SK-N-DZ (cell line): ENCODE measurements around the gene GNMT.
A peak's percentile ranks its signal among the peaks of the same experiment; 100 is the strongest.
"Not testable (repeated sequence)": the region's sequence is repeated elsewhere in the genome, so short reads cannot be mapped to it uniquely, and the experiment has no call there.

ENCODE experiments used
- DNase-seq: peaks from one replicate; pipeline ENCODE4 v3.0.0-alpha.2; 2015; ENCODE audit warnings: low spot score

GNMT gene

GRCh38 chr6:42974919-42975505 is 14.5 kb downstream of the GNMT start:
- no peak for DNase-seq

DNA sequence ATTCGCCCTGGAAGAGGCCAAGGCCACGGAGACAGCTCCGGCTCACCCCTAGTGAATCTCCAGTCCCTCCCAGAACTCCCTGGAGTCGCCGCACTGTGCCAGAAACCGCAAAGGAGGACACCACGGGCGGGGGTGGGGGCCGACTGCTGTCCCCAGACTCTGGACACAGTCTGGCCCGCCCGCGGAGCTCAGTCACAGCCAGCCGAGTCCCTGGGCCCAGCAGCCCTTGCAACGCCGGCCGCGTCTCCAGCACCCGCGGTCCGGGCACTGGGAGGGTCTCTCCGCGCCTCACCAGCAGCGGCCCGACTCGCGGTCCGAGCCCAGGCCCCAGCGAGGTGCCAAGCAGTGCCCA is 17.9 kb downstream of the GNMT start:
- DNase-seq: no peak

DNA sequence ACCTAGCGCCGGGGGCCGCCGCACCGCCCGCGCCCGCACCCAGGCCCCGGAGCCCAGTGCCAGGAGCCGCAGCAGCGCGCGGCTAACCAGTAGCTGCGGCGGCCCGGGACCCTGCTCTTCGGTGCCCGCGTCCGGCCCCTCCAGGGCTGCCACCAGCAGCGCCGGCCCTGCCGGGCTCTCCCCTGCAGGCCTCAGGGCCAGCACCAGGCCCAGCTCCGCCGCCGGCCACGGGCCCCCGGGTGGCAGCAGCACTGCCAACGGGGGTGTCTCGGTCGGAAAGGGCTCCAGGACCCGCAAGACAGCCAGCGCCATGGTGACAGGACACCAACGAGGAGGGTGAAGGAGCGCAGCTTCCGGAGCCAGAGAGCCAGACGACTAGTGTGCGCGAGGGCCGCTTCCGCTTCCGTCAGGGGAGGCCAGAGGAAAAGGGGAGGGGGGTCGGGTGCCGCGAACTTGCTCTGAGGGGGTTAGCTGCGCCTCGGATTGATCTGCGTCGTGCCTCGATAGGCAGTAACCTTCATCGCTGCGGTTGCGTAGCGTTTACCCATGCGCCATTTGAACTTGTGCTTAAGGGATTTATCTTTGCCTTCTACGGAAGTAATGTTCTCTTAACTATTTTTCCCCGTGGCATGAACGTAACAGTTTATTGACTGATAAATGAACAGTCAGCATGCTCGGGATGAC is 18.4 kb downstream of the GNMT start, which contains the start of gene PEX6:
TSS of gene PEX6 (minus strand) at position 343 of the 684 bp plus-strand sequence. CDS start at position 312, 31 bp downstream.
- DNase-seq: peak; percentile 89

GRCh38 chr6:42979523-42980177 is 19.1 kb downstream of the GNMT start:
- no peak for DNase-seq

DNA sequence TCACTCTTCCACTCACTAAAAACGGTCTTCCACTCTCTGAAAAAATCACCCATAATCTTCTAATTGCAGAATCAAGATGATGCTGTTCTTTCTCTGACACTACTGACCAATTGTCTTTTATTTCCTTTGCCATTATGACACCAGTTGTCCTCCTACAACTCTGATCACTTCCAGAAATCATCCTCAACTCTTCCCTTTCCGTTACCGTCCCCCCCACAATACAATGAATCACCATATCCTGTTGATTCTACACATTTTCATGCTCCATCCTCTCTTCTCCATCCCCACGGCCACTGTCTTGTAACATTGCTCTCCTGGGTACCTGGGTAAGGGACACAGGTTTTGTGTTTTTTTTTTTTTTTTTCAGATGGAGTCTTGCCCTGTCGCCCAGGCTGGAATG is 21.3 kb downstream of the GNMT start:
- DNase-seq: no peak

- peak; percentile 99 for DNase-seq
These were observed 23.7 kb downstream of the GNMT start, which contains the start of gene PPP2R5D for GRCh38 chr6:42984001-42984923. TSS of gene PPP2R5D (plus strand) at chr6:42984570. CDS start at chr6:42984678, 108 bp downstream.

GRCh38 chr6:42984924-42985475 is 24.4 kb downstream of the GNMT start:
- DNase-seq: peak; percentile 40

- DNase-seq: no peak
These were observed 27.2 kb downstream of the GNMT start for GRCh38 chr6:42987533-42988451.

GRCh38 chr6:42988486-42989020 is 28.0 kb downstream of the GNMT start:
- no peak for DNase-seq

DNA sequence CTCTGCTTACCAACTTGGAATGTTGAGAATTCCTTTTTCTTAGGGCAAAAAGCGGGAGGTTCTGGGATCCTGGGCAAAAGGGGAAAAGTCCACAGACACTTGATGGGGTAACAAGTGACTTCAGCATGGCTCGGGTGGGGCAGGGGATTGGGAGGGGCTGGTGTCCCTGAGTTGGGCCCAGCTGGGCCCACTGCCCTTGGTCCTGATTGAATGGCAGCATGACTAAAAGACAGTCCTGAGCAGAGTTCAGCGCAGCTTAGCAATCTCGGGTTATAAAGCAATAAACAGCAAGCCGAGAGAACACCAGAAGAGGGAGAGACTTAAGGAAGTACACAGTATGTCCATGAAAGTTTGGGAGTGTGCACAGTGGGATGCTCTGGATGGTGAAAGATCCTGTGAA is 29.4 kb downstream of the GNMT start:
- no peak for DNase-seq

DNA sequence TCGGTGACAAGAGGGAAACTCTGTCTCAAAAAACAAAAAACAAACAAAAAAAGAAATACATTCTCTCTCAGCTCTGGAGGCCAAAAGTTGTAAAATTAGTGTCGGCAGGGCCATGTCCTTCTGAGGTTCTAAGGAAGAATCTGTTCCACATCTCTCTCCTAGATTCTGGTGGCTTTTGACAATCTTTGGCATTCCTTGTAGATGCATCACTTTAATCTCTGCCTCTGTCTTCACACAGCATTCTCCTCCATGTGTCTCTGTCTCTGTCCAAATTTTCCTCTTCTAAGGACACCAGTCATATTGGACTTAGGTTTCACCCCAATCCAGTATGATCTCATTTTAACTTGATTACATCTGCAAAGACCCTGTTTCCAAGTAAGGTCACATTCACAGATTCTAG is 32.9 kb downstream of the GNMT start:
- DNase-seq: no peak

- DNase-seq: no peak
These were observed 36.0 kb downstream of the GNMT start for GRCh38 chr6:42996513-42996912.

- not testable (repeated sequence) for DNase-seq
These were observed 37.7 kb downstream of the GNMT start for GRCh38 chr6:42998205-42998604.

DNA sequence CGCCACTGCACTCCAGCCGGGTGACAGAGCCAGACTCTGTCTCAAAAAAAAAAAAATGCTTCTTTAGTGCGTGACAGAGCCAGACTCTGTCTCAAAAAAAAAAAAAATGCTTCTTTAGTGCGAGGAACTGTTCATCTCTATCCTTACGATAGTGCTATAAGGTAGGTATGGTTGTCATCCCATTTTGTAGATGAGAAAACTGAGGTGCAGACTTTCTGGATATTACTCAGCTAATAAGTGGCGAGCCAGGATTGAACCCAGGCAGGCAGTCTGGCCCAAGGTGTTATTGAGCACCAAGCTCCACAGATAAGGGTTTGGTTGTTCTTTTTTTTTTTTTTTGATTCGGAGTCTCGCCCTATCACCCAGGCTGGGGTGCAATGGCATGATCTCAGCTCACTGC is 41.3 kb downstream of the GNMT start:
- no peak for DNase-seq

DNA sequence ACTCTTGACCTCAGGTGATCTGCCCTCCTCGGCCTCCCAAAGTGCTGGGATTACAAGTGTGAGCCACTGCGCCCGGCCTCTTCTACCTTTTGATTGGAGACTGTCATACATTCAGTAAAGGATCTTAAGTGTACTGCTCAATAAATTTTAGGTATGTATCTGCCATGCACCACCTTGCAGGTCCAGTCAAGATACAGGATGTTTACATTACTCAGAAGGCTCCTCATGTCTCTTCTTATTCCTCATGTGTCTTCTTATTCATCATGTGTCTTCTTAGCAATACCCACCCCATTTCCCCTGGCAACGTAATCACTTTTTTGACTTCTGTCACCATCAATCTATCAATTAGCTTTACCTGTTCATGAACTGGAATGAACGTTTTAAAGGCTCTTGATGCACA is 45.3 kb downstream of the GNMT start:
- DNase-seq: no peak

DNA sequence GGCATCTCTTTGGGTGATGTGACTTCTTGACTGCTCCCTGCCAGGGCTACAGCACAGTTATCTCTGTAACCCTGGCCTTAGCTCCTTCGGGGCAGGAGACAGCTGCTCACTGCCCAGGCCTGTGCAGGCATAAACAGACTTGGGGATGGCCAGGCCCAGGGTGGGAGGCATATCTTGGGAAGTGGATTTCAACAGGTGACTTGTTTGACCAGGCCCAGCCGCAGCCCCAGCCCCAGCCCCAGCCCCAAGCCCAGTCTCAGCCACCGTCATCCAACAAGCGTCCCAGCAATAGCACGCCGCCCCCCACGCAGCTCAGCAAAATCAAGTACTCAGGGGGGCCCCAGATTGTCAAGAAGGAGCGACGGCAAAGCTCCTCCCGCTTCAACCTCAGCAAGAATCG is 45.7 kb downstream of the GNMT start:
- no peak for DNase-seq

DNA sequence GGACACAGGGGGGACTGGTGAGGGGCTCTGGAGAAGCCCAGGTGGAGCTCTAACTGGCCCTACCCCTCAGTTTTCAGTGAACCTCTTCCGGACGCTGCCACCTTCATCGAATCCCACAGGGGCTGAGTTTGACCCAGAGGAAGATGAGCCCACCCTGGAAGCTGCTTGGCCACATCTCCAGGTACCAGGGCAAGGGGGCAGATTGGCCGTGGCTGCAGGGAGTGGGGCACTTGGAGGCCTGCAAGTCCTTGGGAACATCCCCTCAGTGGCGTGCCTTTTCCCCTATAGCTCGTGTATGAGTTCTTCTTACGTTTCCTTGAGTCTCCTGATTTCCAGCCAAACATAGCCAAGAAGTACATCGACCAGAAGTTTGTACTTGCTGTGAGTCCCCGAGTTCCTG is 46.6 kb downstream of the GNMT start:
- DNase-seq: no peak

- DNase-seq: no peak
These were observed 48.6 kb downstream of the GNMT start for GRCh38 chr6:43009124-43009523.

DNA sequence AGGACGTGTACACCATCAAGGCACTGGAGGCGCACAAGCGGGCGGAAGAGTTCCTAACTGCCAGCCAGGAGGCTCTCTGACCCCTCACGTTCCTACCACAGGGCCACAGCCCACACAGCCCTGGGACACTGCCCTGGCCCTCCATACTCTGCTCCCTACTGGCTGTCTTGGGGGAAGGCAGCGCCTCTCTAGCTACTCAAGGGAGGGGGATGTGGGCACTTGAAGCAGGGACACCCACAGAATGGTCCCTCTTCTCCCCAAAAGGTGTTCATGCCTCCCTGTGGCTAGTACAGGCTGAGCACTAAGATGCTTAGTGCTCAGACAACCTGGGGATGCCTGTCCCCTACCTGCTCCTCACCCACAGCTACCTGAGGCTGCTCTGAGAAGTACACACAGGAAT is 50.7 kb downstream of the GNMT start:
- no peak for DNase-seq

DNA sequence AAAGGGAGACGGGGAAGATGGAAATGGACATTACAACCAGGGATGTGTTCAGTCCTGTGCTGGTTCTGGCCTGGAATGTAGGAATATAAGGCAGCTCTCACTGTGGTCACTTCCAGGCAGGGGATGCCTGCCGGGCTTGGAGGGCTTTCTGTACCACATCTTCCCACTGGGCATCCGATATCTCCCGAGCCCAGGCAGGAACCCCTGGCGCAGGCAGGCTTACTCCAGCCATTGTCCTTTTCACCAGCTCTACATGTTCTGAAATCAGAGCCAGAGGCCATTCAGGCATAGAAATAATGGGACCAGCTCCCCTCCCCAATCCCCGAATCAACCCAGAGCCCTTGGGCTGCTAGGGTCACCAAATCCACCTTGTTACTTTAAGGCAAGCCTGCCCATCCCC is 51.8 kb downstream of the GNMT start:
- DNase-seq: no peak
